ENCODE data around the gene F2RL1.
"Not testable (repeated sequence)": the region's sequence is repeated elsewhere in the genome, so short reads cannot be mapped to it uniquely, and the experiment has no call there.

Gene F2RL1, protein sequence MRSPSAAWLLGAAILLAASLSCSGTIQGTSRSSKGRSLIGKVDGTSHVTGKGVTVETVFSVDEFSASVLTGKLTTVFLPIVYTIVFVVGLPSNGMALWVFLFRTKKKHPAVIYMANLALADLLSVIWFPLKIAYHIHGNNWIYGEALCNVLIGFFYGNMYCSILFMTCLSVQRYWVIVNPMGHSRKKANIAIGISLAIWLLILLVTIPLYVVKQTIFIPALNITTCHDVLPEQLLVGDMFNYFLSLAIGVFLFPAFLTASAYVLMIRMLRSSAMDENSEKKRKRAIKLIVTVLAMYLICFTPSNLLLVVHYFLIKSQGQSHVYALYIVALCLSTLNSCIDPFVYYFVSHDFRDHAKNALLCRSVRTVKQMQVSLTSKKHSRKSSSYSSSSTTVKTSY

DNA sequence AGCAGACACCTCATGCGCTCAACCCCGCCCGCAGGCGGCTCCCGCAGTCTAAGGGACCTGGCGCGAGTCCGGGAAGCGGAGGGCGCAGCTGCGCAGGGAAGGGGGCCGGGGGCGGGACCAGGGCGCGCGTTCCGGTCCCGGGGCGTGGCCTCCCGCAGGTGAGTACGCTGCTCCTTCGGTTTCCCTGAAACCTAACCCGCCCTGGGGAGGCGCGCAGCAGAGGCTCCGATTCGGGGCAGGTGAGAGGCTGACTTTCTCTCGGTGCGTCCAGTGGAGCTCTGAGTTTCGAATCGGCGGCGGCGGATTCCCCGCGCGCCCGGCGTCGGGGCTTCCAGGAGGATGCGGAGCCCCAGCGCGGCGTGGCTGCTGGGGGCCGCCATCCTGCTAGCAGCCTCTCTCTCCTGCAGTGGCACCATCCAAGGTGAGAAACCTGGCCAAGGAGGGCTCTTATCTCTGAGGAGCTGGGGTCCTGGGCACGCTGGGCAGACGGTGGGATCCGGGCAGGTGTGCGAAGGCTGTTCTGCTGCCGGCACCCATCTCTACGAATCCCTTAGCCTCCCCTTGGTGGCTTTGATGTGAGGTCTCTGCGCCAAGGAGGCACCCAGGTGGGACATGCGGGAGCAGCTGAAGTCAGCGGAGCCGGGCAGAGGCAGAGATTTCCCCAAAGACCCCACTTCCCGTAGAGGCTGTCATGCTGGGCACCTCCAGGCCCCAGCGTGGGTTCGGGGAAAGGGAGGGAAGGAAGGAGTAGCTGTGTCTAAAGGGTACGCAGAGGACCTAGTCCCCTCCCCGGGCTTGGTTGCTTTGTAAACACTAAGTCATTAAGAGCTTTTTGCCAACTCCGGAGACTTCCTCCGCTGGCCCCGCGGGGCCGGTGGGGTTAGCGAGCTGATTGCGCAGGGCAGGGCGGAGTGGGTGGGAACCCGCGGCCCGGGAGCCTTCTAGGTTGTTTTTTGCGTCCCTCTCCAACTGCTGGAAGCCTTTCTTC, at the start of gene F2RL1:
TSS of gene F2RL1 (plus strand) at position 187 of the 988 bp plus-strand sequence. CDS start at position 340, 153 bp downstream.
- peak; percentile 53 for DNase-seq

DNA sequence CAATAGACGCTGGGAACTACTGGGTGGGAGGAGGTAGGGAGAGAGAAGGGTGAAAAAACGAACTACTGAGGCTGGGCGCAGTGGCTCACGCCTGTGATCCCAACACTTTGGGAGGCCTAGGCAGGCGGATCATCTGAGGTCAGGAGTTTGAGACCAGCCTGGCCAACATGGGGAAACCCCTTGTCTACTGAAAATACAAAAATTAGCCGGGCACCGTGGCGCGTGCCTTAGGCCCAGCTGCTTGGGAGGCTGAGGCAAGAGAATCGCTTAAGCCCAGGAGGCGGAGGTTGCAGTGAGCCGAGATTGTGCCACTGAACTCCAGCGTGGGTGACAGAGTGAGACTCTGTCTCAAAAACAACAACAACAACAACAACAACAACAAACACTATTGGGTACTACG, 47.8 kb upstream of the F2RL1 start:
- not testable (repeated sequence) for DNase-seq

DNA sequence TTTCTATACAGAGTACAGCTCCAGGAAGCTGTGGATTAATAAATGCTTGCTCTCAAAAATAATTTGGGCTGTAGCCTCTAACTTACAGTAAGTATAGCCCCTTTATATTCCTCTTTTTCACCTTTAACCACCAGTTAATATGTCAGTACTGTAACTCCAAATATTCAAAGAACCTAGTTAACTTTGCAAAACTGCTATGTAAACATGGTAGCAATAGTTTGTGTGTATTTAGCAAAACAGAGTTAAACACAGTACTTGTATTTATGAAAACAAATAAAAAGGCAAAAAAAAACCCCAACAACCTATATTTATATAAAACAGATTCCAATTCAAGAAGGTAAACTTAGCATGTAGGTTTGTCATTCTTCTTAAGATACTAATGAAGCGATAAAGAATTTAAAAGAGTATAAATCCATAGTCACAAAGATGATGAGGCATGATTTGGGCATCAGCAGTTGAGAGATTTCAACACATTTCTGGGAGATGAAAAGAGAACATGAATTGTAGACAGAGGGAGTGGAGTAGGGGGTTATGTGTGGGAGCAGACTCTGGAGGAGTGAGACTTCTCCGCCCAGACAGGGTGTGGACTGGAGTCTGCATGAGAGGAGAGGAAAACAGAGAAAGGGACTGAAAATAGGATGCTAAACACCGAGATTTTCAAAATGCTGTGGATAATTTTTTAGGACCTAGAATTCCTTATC, 47.0 kb upstream of the F2RL1 start:
- DNase-seq: no peak

DNA sequence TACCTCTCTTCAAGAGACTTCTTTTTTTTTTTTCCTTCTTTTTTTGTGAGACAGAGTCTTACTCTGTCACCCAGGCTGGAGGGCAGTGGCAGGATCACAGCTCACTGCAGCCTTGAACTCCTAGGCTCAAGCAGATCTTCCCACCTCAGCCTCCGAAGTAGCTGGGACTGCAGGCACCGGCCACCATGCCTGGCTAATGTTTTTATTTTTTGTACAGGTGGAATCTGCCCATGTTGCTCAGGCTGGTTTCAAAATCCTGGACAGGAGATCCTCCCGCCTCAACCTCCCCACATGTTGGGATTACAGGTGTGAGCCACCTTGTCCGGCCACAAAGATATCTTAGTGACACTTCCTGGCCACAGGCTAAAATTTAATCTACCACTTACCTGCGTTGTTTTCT, 42.9 kb upstream of the F2RL1 start:
- DNase-seq: no peak

DNA sequence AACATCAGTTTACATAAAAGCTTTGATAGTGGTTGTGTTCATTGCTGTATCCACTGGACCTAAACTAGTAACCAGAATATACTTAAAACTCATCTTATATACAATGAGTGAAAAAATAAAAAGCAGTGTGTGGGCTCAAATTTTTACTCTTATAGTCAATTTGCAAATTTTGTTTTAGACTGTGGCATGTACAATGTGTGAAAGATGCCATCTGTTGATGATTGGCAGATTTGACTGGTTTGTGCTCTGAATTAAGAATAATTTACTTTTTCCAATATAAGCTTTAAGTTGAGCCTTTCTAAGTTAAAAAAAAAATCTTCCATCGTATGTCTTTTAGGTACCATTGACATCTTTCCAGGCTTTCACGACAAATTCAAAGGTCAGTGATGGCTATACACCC, 42.4 kb upstream of the F2RL1 start:
- no peak for DNase-seq

DNA sequence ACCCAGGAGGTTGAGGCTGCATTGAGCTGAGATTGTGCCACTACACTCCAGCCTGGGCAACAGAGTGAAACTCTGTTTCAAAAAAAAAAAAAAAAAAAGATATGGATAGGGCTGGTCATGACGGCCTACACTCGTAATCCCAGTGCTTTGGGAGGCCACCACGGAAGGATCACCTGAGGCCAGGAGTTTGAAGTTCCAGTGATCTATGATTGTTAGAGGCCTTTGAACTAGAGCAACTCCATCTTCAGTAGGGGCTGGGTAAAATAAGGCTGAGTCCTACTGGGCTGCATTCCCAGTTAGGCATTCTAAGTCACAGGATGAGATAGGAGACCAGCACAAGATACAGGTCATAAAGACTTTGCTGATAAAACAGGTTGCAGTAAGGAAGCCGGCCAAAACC, 38.2 kb upstream of the F2RL1 start:
- not testable (repeated sequence) for DNase-seq

DNA sequence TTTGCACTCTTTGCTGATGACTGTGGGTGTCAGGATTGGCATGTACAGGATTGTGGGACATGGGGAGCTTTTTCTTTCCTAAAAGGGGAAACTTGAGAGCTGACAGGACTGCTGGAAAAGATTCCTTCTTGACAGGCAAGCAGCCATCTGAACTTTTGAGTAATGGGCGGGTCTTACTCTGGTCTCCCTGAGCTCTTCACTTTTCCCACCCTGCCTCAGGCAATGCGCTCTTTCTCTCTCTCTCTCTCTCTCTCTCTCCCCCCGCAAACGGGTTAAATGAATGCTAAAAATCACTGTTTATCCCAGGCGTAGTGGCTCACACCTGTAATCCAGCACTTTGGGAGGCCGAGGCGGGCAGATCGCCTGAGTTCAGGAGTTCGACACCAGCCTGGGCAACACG, 37.1 kb upstream of the F2RL1 start:
- DNase-seq: no peak

DNA sequence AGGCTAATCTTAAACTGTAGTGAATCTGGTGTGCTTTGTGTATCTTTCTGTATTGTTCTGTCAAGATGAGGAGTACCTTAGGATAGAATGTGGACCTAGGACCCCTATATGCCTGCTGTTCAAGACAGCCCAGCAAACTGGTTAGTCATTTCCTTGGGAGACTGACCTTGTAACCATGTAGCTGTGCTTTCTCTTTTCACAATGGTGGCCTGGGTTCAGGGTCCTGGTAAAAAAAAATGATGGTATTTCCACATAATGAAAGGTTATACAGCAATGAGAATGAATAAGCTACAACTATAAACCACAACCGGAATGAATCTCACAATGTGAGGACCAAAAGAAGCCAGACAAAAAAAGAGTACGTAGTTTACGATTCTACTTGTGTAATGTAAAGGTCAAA, 36.4 kb upstream of the F2RL1 start:
- DNase-seq: no peak

DNA sequence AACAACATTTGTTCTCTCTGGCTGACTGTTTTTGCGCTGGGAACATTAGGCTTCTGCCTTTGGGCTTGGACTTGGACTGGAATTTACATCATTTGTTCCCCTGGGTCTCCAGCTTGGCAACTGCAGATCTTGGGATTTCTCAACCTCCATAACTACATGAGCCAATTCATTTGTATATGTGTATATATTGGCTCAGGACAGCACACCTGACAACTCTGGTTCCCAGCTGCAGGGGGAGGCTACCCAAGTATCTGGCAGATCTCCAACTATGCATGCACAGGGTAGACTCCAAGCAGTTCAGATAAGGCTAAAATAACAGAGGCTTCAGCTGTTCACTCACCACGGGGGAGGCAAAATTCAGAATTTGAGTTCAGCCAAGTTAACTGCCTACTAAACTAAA, 31.6 kb upstream of the F2RL1 start:
- DNase-seq: no peak

DNA sequence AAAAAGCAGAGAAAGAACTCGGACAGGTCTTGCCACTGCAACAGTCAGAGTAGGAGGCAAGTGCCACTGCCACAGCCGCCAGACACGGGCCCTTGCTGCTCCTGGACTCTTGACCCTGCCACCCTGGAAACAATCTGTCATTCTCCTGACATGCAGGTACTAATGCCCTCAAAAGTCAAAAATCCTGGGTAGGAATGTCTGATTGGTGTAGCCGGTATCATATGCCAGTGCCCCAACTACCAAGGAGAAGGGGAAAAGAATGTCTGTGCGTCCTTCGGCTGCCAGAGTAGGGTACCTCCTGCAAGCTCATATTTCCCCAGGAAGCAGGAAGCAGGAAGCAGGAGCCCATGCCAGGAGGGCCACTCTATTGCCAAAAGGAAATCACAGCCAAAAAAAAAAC, 30.5 kb upstream of the F2RL1 start:
- DNase-seq: no peak

DNA sequence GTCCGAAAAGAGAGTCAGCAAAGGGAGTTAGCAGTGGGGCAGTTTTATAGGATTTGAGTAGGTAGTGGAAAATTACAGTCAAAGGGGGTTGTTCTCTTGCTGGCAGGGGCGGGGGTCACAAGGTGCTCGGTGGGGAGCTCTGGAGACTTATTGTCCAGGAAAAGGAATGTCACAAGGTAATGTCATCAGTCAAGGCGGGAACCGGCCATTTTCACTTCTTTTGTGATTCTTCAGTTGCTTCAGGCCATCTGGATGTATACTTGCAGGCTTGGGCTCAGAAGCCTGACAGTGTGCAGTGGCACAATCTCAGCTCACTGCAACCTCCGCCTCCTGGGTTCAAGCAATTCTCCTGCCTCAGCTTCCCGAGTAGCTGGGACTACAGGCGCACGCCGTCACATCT, 29.6 kb upstream of the F2RL1 start:
- not testable (repeated sequence) for DNase-seq

DNA sequence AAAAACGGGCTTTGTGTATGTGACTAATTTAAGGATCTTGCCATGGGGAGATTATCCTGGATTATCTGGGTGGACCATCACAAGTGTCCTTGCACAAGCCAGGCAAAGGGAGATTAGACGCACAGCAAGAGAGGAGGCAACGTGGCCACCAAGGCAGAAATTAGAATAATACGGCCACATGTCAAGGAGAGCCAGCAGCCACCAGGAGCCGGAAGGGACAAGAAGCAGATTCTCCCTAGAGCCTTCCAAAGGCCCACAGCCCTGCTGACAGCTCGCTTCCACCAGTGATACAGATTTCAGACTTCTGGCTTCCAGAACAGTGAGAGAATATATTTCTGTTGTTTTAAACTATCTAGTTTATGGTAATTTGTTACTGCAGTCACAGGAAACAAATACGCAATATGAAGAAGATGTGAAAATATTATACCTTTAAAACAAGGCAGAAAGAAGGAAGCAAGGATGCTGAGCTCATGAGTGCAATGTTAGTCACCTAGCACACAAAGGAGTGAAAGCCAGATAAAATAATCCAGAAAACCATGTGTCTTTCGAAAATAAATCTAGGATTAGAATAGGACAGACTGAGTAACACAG, 28.7 kb upstream of the F2RL1 start:
- DNase-seq: no peak

DNA sequence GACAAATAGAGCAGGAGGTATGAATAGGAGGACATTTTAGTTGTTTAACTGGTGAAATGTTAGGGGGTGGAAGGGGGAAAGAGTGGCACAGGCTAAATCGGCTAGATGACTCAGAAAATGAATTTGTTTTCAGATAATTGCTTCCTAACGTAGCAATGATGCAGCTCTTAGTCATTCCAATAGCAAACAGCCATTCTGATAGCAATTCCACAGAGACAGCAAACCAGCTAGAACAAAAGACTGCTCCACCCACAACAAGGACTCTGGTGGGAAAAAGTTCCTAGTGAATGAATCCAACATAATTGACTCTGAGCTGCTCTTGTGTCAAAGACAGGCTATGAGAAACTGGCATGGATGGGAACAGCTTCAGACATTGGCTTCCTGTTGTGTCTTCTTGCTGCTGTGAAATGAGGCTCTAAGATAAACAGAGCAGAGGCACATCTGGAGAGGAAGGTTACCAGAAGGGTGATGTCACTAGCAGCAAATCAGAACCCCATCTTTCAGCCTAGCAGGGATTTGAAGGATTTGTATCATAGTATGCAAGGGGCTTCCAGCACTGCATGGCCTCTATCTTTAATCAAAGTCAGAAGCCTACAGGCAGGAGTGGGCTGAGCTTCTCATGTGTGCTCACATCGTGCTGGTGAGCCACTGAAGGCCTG, 28.1 kb upstream of the F2RL1 start:
- no peak for DNase-seq

DNA sequence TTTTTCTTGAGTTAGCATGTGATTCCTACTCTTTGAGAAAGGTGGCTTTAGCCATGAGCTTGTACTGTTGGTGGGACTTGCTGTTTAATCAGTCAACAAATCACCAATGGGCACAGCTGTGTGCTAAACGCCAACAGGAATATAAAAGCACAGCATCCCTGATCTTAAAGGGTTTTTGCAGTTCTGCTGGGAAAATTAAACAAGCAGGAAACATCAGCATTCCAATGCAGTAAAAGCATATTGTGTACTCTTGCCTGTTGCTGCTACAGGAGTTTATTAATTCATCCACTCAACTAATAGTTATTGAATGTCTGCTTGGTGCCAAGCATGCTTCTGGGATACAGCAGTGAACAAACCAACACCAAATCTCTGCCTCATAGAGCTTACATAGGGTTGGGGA, 27.4 kb upstream of the F2RL1 start:
- DNase-seq: no peak

DNA sequence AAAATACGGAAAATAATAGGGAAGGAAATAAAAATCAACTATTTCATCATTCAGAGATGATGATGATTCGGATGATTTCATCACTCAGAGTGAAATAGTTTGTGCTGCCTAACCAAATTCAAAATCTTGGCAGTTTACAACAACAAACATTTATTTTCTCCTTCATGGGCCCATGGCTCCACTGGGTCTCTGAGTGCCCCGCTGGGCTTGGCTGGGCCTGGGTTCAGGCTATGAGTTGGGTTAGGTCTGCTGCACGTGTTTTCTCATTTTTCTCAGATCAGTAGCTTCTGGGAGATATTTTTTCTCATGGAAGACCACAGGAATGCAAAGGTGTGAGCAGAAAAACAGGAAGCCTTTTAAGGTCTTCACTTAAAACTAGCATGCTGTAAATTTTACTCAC, 24.0 kb upstream of the F2RL1 start:
- no peak for DNase-seq

DNA sequence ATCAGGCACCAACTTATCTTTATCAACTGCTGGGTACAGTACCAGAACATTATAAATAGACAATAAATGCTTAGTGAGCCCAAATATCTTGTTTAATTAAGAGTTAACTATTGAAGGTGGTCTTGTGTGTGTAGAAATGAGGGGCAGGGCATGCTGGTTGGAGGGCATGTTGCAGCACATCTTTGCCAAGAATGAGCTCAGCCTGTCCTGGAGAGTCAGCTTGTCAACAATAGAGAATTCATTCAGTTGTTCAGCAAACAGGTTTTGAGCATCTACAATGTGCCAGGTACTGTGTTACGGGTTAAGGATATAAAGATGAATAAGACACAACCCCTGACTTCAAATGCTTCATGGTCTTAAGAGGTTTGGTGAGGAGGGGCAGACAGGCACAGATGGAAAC, 19.2 kb upstream of the F2RL1 start:
- no peak for DNase-seq

DNA sequence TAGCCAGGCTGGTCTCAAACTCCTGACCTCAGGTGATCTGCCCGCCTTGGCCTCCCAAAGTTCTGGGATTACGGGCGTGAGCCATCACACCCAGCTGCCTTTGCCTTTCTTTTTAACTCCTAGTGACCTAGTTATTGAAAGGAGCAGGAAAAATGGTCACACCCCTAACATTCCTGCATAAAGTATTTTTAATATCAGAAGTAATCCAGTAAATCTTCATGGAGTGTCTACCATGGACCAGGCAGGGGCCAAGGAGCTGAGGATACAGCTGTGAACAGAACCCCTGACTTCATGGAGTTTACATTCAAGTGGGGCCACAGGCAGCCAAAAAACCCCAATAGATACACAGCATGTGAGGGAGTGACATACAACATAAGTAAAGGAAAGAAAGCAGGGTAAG, 18.3 kb upstream of the F2RL1 start:
- DNase-seq: no peak

DNA sequence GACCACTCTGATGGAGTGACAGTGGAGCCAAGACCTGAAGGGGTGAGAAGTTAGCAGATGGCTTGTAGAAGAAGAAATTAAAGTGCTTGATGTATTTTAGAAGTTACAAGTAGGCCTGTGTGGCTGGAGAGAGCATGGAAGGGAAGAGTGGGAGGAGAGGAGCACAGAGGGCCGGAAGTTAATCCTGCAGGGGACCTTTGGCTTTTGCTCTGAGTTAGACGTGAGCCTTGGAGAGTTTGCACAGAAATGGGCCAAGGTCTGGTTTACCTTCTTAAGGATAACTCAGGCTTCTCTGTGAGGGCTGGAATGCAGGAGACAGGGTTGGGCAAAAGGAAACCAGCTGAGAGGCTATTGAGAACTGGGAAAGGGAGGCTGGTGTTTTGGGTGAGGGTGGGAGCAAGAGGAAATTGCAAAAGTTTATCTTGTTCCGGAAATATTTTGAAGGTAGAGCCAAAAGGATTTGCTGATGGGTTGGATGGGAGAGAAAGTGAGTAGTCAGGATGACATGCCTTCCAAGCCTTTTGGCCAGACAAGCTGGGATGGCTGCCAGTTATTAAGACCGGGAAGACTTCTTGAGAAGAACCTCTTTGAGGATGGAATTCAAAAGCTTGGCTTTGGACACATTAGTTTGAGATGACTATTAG, 17.5 kb upstream of the F2RL1 start:
- no peak for DNase-seq

DNA sequence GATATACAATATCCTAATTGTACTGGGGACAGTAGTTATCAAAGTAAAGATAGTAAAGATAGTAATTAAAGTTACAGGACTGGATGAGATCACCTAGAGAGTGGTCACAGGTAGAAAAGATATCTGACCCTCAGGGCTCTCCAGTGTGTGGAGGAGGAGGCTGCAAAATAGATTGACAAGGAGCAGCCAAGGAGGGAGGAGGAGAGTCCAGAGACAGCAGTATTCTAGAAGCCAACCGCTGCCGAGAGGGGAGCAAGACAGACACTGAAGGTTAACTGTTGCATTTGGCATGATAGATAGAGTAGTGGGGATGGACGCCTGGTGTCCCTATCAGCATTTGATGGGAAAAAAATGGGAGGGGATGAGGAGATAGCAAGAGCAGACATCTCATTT, 17.0 kb upstream of the F2RL1 start:
- DNase-seq: no peak

DNA sequence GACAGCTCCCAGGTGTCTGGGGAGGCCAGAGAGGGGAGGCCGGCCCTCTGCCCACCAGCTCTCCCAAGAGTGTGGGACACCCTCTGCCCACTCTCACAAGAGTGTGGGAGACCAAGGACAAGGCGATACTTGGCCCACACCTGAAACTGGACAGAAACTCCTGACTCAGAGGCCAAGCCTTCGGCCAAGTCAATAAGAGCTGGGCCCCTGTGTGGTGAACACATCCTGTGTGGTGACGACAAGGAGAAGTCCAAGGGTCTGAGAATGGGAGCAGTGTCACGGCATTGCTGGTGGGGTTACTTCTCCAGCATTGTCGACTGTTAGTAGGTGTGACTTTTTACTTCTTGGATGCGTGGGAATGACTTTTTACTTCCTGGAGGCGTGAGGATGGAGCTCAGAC, 14.6 kb upstream of the F2RL1 start:
- DNase-seq: no peak

DNA sequence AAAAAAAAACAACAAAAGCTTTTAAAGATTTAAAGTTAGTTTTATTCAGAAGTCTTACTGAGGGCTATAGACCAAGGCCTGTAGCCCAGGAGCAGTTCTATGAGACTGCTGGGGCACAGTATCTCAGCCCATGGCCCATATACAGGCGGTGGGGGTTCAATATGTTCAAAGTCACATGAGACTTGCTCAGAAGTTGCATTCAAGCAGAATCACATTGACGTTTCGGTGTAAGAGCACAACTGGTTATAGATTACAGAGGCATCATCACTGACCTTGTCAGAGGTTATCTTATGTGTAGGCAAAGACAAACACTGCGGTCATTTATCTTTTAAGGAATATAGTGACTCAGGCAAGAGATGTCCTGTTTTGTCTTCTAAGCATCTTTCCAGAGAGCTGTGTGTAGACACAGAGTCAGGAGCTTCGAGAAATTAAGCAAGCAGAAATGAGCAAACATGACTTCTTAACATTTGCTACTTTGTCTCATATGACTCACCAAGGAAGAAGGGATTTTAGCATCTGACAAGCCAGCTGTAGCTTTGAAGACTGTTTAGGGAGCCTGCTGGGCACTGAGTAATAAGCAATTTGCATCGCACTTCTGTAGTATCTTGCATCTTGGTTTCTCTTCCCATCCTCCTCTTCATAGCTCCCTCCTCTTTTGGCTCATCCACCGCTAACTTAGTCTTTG, 12.9 kb upstream of the F2RL1 start:
- no peak for DNase-seq
